IMR-90 (cell line): ENCODE data around the gene NIPSNAP2. TPM values are rescaled to one million over a fixed set of nuclear protein-coding genes. Genes with fewer than 3 reads are reported as not detected.

Source experiments
- ATAC-seq: fragments of 200-7000 bp; cut with Tn5 transposase; 2 replicates; pipeline ENCODE4 v1.9.1; 2020; ENCODE audit warnings: low read depth, mild to moderate bottlenecking, moderate library complexity
- BruUV-seq: library from RNA; stranded (reverse); fragments of 400-500 nt; replicated peaks from 2 replicates; lab custom pipeline; 2021; lab: Mats Ljungman, UMichigan
- CTCF ChIA-PET: fragments of 300-600 bp; formaldehyde crosslinking; extraction: SDS; loops from one replicate; lab custom pipeline; 2021; ENCODE audit warnings: antibody characterized with exemption; lab: Yijun Ruan, JAX
- POLR2A ChIA-PET: fragments of 300-600 bp; sonication (Branson Sonifier 250); formaldehyde crosslinking; loops from one replicate; lab custom pipeline; 2022; ENCODE audit warnings: antibody characterized with exemption; ENCODE audit not compliant: unreplicated experiment; lab: Charles Lee
- DNase-seq: peaks from one replicate; pipeline ENCODE4 v3.0.0; 2013
- H2AFZ ChIP-seq: replicated peaks from 2 replicates; pipeline ENCODE3; 2013; ENCODE audit warnings: low read length, mild to moderate bottlenecking; ENCODE audit not compliant: poor library complexity
- H2AK5ac ChIP-seq: 2 replicates; pipeline ENCODE4 v1.6.1; 2013; ENCODE audit warnings: low read depth, low read length, inconsistent platforms
- H2AK9ac ChIP-seq: replicated peaks from 2 replicates; pipeline ENCODE3; 2013; ENCODE audit warnings: mild to moderate bottlenecking, low read depth, low read length, moderate library complexity; ENCODE audit not compliant: poor library complexity
- H2BK120ac ChIP-seq: 2 replicates; pipeline ENCODE4 v1.6.1; 2013; ENCODE audit warnings: low read depth, low read length, inconsistent platforms
- H2BK15ac ChIP-seq: 3 replicates; pipeline ENCODE4 v1.6.1; 2013; ENCODE audit warnings: low read depth, low read length, inconsistent platforms
- H2BK20ac ChIP-seq: 2 replicates; pipeline ENCODE4 v1.6.1; 2013; ENCODE audit warnings: low read depth, mild to moderate bottlenecking, inconsistent platforms, low read length, moderate library complexity
- H2BK5ac ChIP-seq: 2 replicates; pipeline ENCODE4 v1.6.1; 2013; ENCODE audit warnings: mild to moderate bottlenecking, low read depth, low read length, inconsistent platforms; ENCODE audit not compliant: poor library complexity, severe bottlenecking
- H3K14ac ChIP-seq: replicated peaks from 2 replicates; pipeline ENCODE4 v1.6.1; 2013; ENCODE audit warnings: low read depth, low read length, inconsistent platforms
- H3K18ac ChIP-seq: 2 replicates; pipeline ENCODE4 v1.6.1; 2013; ENCODE audit warnings: low read depth, low read length, control low read depth
- H3K23ac ChIP-seq: 2 replicates; pipeline ENCODE4 v1.6.1; 2013; ENCODE audit warnings: low read depth, low read length, inconsistent platforms
- H3K27ac ChIP-seq: 2 replicates; pipeline ENCODE4 v1.5.1; 2013; ENCODE audit warnings: mild to moderate bottlenecking, control low read depth, low read length; ENCODE audit not compliant: insufficient read depth
- H3K27me3 ChIP-seq: 2 replicates; pipeline ENCODE4 v1.6.1; 2013; ENCODE audit warnings: low read length; ENCODE audit not compliant: control insufficient read depth, insufficient read depth
- H3K36me3 ChIP-seq: 2 replicates; pipeline ENCODE4 v1.6.1; 2013; ENCODE audit warnings: low read length, mixed read lengths; ENCODE audit not compliant: control insufficient read depth, insufficient read depth
- H3K4ac ChIP-seq: 2 replicates; pipeline ENCODE4 v1.6.1; 2013; ENCODE audit warnings: low read depth, low read length, inconsistent platforms
- H3K4me1 ChIP-seq: 2 replicates; pipeline ENCODE4 v1.6.1; 2013; ENCODE audit warnings: low read length, mixed read lengths; ENCODE audit not compliant: control insufficient read depth, insufficient read depth
- H3K4me2 ChIP-seq: 2 replicates; pipeline ENCODE4 v1.6.1; 2013; ENCODE audit warnings: low read depth, mild to moderate bottlenecking, control low read depth, low read length, moderate library complexity
- H3K4me3 ChIP-seq: 2 replicates; pipeline ENCODE4 v1.5.1; 2013; ENCODE audit warnings: low read depth, mild to moderate bottlenecking, control low read depth, low read length, moderate library complexity; ENCODE audit not compliant: insufficient read depth
- H3K56ac ChIP-seq: 2 replicates; pipeline ENCODE4 v1.6.1; 2013; ENCODE audit warnings: low read length, inconsistent platforms; ENCODE audit not compliant: insufficient read depth; ENCODE audit errors: extremely low read depth
- H3K79me1 ChIP-seq, 2 experiments: 2 replicates each; pipeline ENCODE4 v1.6.1; 2013; ENCODE audit warnings: low read length in 2 of 2, inconsistent platforms in 1 of 2, low read depth in 1 of 2
- H3K9ac ChIP-seq: 2 replicates; pipeline ENCODE4 v1.6.1; 2013; ENCODE audit warnings: low read depth, low read length, control low read depth
- H3K9me1 ChIP-seq: 2 replicates; pipeline ENCODE4 v1.6.1; 2013; ENCODE audit warnings: low read length, inconsistent platforms; ENCODE audit not compliant: insufficient read depth
- H3K9me3 ChIP-seq: 2 replicates; pipeline ENCODE4 v1.6.1; 2013; ENCODE audit warnings: low read length; ENCODE audit not compliant: control insufficient read depth, insufficient read depth
- H4K20me1 ChIP-seq: 2 replicates; pipeline ENCODE4 v1.6.1; 2013; ENCODE audit warnings: low read length, inconsistent platforms; ENCODE audit not compliant: insufficient read depth
- H4K5ac ChIP-seq: 2 replicates; pipeline ENCODE4 v1.6.1; 2013; ENCODE audit warnings: mild to moderate bottlenecking, low read depth, low read length, control low read depth
- H4K8ac ChIP-seq, 2 experiments: 2 replicates each; pipeline ENCODE4 v1.6.1; 2013; ENCODE audit warnings: low read depth in 2 of 2, low read length in 2 of 2, control low read depth in 1 of 2, inconsistent platforms in 1 of 2
- H4K91ac ChIP-seq: 2 replicates; pipeline ENCODE4 v1.6.1; 2013; ENCODE audit warnings: low read depth, low read length, inconsistent platforms; ENCODE audit not compliant: insufficient read depth
- BHLHE40 ChIP-seq: fragments of 150-350 bp; IDR thresholded peaks from 2 replicates; pipeline ENCODE4 v1.6.1; 2016; ENCODE audit warnings: mild to moderate bottlenecking, low read depth, low read length
- CEBPB ChIP-seq: IDR thresholded peaks from 2 replicates; pipeline ENCODE4 v1.6.1; 2012; ENCODE audit warnings: low read depth, low read length, improper control_type of control experiment
- CHD1 ChIP-seq: IDR thresholded peaks from 2 replicates; pipeline ENCODE4 v1.6.1; 2012; ENCODE audit warnings: low read depth, low read length, improper control_type of control experiment
- FOS ChIP-seq: fragments of 150-350 bp; IDR thresholded peaks from 2 replicates; pipeline ENCODE4 v1.6.1; 2016; ENCODE audit warnings: low read depth, low read length
- MAFK ChIP-seq: IDR thresholded peaks from 2 replicates; pipeline ENCODE4 v1.6.1; 2012; ENCODE audit warnings: low read depth, low read length, improper control_type of control experiment
- MAZ ChIP-seq: IDR thresholded peaks from 2 replicates; pipeline ENCODE4 v1.6.1; 2012; ENCODE audit warnings: low read depth, mild to moderate bottlenecking, low read length, improper control_type of control experiment, moderate library complexity, borderline replicate concordance
- MXI1 ChIP-seq: IDR thresholded peaks from 2 replicates; pipeline ENCODE4 v1.6.1; 2012; ENCODE audit warnings: low read depth, mild to moderate bottlenecking, low read length, moderate library complexity, borderline replicate concordance
- NFE2L2 ChIP-seq: fragments of 150-350 bp; IDR thresholded peaks from 2 replicates; pipeline ENCODE4 v1.6.1; 2016; ENCODE audit warnings: low read depth, mild to moderate bottlenecking, low read length
- POLR2A ChIP-seq: IDR thresholded peaks from 2 replicates; pipeline ENCODE4 v1.6.1; 2012; ENCODE audit warnings: mild to moderate bottlenecking, low read depth, low read length
- RAD21 ChIP-seq: IDR thresholded peaks from 2 replicates; pipeline ENCODE4 v1.6.1; 2012; ENCODE audit warnings: low read length, improper control_type of control experiment
- RCOR1 ChIP-seq: IDR thresholded peaks from 2 replicates; pipeline ENCODE4 v1.6.1; 2012; ENCODE audit warnings: mild to moderate bottlenecking, low read length, improper control_type of control experiment; ENCODE audit not compliant: insufficient replicate concordance
- RFX5 ChIP-seq: IDR thresholded peaks from 2 replicates; pipeline ENCODE4 v1.8.0; 2012; ENCODE audit warnings: low read depth, mild to moderate bottlenecking, low read length, moderate library complexity
- SMC3 ChIP-seq: fragments of 150-350 bp; IDR thresholded peaks from 2 replicates; pipeline ENCODE4 v1.6.1; 2016; ENCODE audit warnings: low read depth, mild to moderate bottlenecking, antibody characterized with exemption, low read length, moderate library complexity
- USF2 ChIP-seq: fragments of 150-350 bp; IDR thresholded peaks from 2 replicates; pipeline ENCODE4 v1.6.1; 2017; ENCODE audit warnings: mild to moderate bottlenecking, antibody characterized with exemption, low read length, low read depth
- WGBS, 2 experiments: methylation state at CpG; one replicate each; pipeline versions ENCODE4 v1.1.5 to v1.1.7; 2013; ENCODE audit warnings: missing lambda C conversion rate in 2 of 2; ENCODE audit not compliant: insufficient read length in 1 of 2; ENCODE audit errors: extremely low coverage in 2 of 2; 5-methylcytosine and 5-hydroxymethylcytosine counted together
- dilution Hi-C: fragments of 300-500 bp; cut with HindIII; formaldehyde crosslinking; loops from one replicate; pipeline ENCODE4 v1.14.3; 2018; ENCODE audit warnings: low sequenced_read_pairs; ENCODE audit not compliant: unreplicated experiment
- in situ Hi-C: fragments of 300-500 bp; cut with MboI; formaldehyde crosslinking; loops from 3 replicates; pipeline ENCODE4 v1.14.3; 2019; ENCODE audit warnings: low sequenced_read_pairs, inconsistent platforms, mixed read lengths
- intact Hi-C: fragments of 100-400 bp; cut with micrococcal nuclease; formaldehyde crosslinking; loops from 2 replicates; pipeline ENCODE4 v1.10.0; 2022
- polyA plus RNA-seq, 3 experiments: library from polyadenylated mRNA; depleted of rRNA; stranded (reverse); fragments of >200 nt; gene quantifications; 2 replicates each; pipeline ENCODE4 v1.2.3, GENCODE V29; 2012; ENCODE audit warnings: low replicate concordance in 1 of 3
- total RNA-seq: library from RNA; depleted of rRNA; stranded (reverse); fragments of >200 nt; gene quantifications from 2 replicates; pipeline ENCODE4 v1.2.3, GENCODE V29; 2012
- TF ChIP-seq, protein P1 (sequence below): conservative IDR thresholded peaks from 2 replicates; pipeline ENCODE4 v1.5.1; 2012; ENCODE audit warnings: mild to moderate bottlenecking, low read depth, low read length, improper control_type of control experiment

NIPSNAP2 gene
- total and polyA plus RNA-seq, 2 of the 4 experiments (the other 2 are of a cell fraction): 33.7 to 42.8 TPM

DNA sequence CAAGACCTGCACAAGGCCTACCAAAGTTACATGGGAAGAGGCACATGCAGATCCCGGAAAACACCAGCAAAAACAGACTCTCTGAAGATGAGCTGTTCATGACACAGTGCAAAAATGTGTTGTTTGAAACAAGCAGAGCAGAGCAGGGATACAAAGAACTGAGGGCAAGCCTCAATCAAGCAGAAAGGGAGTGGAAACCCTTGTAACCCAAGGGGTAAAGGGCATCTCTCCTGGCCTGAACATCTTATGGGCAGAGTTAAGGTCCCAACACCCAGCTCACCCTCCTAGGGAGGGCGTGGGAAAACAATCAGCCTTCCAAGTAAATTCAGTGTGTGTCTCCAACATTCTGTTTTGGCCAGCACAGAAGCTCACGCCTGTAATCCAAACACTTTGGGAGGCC lies 76.3 kb downstream of the NIPSNAP2 start:
- Histone ChIP-seq H3K14ac (no peak overlapping the region; the same call in 1 of the 2 replicates), H3K9me3 (no peaks in the 10 kb centered on the region), H2BK15ac (no peak overlapping the region; the same call in 2 of the 3 replicates), H2AK9ac (peak overlapping the region; percentile 3), H3K27me3 (no peaks in the 10 kb centered on the region), H3K9ac (no peak overlapping the region; the same call in 1 of the 2 replicates), H2BK120ac (no peak overlapping the region), H4K8ac (no peak overlapping the region; a peak in 1 of 4 replicates), H4K20me1 (no peaks in the 10 kb centered on the region; the same call in 1 of the 2 replicates), H3K4me1 (peaks cover 2% of the 10 kb centered on the region; the same call in 1 of the 2 replicates), H2BK20ac (0 out of 2 replicates have a peak overlapping the region, but pooled peaks have one; percentile 9), H4K91ac (no peak overlapping the region; the same call in 1 of the 2 replicates), H2BK5ac (peak overlapping the region; percentile 50), H3K4ac (no peak overlapping the region), H2AFZ (peak overlapping the region; percentile 75), H3K27ac (peak overlapping the region; percentile 52; the same call in 1 of the 2 replicates), H3K56ac (no peak overlapping the region), H3K23ac (no peak overlapping the region), H4K5ac (peak overlapping the region; percentile 60; the same call in 1 of the 2 replicates), H3K4me2 (no peak overlapping the region), H3K79me1 (peaks cover under 1 to 5% of the 10 kb centered on the region in 2 experiments), H3K36me3 (peaks cover 3% of the 10 kb centered on the region; the same call in 1 of the 2 replicates), H3K4me3 (no peak overlapping the region), H3K18ac (peak overlapping the region; percentile 46; the same call in 1 of the 2 replicates), H2AK5ac (no peak overlapping the region), H3K9me1 (peaks cover 4% of the 10 kb centered on the region)
- dilution Hi-C loops: no loop called here
- intact Hi-C loops: no loop called here
- no TSS peak for BruUV-seq
- POLR2A ChIA-PET: no interaction called here
- DNase-seq (peak; percentile 28), ATAC-seq (peak; percentile 61)
- CTCF ChIA-PET: no interaction called here
- in situ Hi-C loops: no loop called here
- no peak for TF ChIP-seq BHLHE40
- TF ChIP-seq MXI1: no peak
- TF ChIP-seq SMC3: no peak
- TF ChIP-seq RCOR1: no peak
- TF ChIP-seq MAZ: no peak
- TF ChIP-seq POLR2A: no peak
- no peak for TF ChIP-seq CEBPB
- TF ChIP-seq NFE2L2: no peak
- no peak for TF ChIP-seq RFX5
- no peak for TF ChIP-seq MAFK
- TF ChIP-seq RAD21: no peak
- TF ChIP-seq, protein P1, sequence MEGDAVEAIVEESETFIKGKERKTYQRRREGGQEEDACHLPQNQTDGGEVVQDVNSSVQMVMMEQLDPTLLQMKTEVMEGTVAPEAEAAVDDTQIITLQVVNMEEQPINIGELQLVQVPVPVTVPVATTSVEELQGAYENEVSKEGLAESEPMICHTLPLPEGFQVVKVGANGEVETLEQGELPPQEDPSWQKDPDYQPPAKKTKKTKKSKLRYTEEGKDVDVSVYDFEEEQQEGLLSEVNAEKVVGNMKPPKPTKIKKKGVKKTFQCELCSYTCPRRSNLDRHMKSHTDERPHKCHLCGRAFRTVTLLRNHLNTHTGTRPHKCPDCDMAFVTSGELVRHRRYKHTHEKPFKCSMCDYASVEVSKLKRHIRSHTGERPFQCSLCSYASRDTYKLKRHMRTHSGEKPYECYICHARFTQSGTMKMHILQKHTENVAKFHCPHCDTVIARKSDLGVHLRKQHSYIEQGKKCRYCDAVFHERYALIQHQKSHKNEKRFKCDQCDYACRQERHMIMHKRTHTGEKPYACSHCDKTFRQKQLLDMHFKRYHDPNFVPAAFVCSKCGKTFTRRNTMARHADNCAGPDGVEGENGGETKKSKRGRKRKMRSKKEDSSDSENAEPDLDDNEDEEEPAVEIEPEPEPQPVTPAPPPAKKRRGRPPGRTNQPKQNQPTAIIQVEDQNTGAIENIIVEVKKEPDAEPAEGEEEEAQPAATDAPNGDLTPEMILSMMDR: no peak
- no peak for TF ChIP-seq CHD1
- no peak for TF ChIP-seq FOS
- TF ChIP-seq USF2: no peak
- WGBS, 2 experiments: no CpG with 5 or more reads among the region's 3 CpGs
